ENCODE measurements around the gene HLA-B.
A peak's percentile ranks its signal among the peaks of the same experiment; 100 is the strongest.
"Not testable (repeated sequence)": the region's sequence is repeated elsewhere in the genome, so short reads cannot be mapped to it uniquely, and the experiment has no call there.

The HLA-B gene

DNA sequence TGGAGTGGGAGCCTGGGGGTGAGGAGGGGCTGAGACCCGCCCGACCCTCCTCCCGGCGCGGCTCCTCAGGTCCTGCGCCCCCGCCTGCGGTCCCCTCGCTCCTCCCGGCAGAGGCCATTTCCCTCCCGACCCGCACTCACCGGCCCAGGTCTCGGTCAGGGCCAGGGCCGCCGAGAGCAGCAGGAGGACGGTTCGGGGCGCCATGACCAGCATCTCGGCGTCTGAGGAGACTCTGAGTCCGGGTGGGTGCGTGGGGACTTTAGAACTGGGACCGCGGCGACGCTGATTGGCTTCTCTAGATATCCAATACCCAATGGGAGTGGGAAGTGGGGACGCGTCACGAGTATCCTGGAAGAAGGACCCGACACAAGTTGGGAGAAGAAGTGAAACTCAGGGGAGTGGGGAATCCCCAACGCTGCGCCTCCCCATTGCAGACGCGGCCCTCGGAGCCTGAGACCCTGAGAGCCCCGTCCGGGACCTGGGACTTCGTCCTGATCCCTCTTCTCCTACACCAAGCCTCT, at the start of gene HLA-B:
Gene HLA-B (minus strand): TSS at position 234 of the 521 bp plus-strand sequence. CDS start 21 bp downstream, at position 213.
- peak within 1 kb of the TSS; percentile 56 for H3K4me3 ChIP-seq (ENCODE audit: low read depth, low read length)

DNA sequence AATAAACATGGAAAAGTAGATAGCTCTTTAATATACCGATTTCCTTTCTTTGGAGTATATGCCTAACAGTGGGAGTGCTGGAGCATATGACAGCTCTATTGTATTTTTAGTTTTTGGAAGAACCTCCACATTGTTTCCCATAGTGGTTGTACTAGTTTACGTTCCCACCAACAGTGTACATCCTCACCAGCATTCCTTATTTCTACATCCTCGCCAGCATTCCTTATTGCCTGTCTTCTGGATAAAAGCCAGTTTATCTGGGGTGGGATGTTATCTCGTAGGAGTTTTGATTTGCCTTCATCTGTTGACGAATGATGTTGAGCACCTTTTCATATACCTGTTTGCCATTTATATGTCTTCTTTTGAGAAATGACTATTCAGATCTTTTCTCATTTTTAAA, 49.0 kb upstream of the HLA-B start:
- H3K4me3 ChIP-seq (ENCODE audit: low read depth, low read length), result no peak overlapping the region

DNA sequence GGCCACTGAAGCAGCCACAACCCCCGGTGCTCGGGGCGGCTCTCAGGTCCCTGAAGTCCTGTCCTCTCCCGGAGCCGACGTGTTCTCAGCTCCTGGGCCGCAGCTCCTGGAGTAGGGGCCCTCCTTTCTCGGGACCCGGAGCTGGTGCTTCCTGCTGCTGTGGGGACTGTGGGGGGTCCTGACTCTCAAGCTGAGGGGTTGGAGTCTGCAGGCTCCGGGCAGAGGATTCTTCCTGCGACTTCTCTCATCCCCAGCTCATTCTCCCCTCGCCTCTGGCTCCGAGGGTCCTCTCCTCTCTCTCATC, 47.0 kb upstream of the HLA-B start:
- peak overlapping the region; percentile 78 for H3K4me3 ChIP-seq (ENCODE audit: low read depth, low read length)

DNA sequence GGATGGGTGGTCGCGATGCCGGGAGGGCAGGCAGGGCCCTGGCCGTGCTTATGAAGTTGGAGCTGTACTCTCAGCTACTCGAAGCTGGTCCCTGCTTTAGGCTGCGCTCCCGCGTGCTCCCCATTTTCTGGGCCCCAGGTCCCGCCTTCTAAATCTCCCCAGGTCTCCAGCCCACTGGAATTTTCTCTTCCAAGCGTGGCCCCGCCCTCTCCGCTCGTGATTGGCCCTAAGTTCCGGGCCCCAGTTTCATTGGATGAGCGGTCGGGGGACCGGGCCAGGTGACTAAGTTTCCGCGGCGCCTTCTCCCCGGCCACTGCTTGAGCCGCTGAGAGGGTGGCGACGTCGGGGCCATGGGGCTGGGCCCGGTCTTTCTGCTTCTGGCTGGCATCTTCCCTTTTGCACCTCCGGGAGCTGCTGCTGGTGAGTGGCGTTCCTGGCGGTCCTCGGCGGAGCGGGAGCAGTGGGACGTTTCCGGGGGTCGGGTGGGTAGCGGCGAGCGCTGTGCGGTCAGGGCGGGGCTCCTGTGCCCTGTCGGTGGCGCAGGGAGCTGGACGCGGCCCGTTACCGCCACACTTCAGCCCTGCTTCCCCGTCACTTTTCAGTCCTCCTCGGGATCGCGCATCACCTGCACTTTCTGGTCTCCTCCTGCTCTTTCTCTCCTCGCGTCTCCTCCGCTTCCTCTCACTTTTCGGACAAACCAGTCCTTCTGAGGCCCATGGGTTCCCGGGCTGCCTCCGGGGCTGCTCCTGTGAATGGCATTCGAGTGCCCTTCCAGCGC, 46.5 kb upstream of the HLA-B start, which contains the start of gene MICA:
Gene MICA (plus strand): TSS at position 313 of the 778 bp plus-strand sequence. CDS start 38 bp downstream, at position 351.
- H3K4me3 ChIP-seq (ENCODE audit: low read depth, low read length), result peak within 1 kb of the TSS; percentile 78

DNA sequence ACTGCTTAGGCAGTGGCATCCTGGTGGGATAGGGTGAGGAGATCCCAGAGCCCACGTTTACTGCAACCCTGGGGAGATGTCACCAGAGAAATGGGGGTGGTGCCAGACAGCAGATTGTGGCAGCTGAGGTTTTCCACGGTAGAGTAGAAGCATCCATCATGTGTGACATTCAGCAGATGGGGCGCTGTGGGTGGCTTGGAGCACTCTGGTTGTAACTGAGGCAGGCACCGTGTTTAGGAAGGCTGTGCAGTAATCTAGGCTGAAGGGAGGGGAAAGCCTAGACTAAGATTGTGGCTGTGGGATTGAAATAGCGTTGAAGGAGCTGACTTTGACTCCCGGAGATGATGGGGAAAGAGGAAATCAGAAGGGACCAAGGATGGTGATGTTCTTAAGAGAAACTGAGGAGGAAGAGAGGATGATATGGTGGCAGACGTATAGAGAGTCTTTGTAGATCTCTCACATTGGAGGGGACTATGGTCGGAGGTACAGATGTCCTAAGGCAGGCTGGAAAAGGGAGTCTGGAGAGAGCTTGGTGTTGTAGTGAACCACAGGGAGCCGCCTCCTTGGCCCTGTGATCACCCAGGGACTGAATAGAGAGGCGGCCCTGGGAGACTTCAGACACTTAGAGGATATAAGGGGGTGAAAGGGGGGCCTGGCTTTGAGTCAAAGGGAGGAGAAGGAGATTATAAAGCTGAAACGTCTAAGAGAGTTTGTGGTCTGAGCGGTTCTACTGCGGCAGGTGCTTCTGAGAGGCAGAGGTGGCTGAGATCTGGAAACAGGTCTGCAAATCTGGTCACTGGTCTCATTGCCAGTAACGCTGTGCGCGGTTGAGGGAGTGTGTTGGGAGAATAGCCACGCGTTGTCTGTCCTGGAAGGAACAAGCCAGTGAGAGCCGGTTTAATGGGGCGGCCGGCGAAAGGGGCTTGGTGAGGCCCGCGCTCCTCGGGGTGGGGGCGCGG, 45.6 kb upstream of the HLA-B start:
- peak overlapping the region; percentile 78 for H3K4me3 ChIP-seq (ENCODE audit: low read depth, low read length)

DNA sequence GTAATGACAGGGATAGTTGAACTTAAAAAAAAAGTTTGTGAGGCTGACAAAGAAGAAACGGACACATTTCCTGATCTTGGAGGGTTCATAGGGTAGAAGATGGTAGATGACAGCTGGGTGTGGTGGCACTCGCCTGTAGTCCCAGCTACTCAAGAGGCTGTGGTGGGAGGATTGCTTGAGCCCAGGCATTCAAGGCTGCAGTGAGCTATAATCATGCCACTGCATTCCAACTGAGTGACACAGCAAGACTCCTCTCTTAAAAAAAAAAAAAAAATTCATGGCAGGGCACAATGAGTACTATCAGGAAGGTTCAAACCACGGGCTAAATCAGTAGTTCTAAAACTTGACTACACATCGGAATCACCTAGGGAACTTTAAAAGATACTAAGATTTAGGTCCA, 44.4 kb upstream of the HLA-B start:
- H3K4me3 ChIP-seq (ENCODE audit: low read depth, low read length), result no peak overlapping the region

DNA sequence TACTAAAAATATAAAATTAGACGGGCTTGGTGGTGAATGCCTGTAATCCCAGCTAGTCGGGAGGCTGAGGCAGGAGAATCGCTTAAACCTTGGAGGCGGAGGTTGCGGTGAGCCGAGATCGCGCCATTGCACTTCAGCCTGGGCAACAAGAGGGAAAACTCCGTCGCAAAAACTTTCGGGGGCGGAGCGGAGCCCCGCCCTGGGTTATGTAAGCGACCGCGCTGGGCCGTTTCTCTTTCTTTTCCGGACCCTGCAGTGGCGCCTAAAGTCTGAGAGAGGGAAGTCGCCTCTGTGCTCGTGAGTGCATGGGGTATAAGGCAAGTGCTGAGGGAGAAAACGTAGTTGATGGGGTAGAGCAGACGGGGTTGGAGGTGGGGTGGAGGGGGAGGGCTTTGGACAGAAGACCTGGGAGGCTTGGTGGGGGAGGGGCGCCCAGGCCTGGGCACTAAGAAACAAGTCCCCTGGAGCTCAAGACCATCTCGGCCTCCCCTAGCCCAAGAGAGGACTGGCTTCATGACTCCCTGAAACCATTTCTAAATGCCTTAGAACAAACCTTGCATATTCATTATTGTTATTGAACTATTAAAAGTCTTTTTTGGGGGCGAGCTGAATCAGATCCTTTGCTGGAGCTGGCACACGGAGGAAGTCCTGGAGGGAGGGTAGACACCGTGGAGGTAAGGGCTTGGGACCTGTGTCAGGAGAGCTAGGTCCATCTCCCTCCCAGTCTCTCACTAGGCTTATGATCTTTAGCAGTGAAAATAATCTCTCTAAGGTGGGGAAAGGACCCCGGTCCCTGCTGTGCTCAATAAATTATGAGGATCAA, 43.7 kb upstream of the HLA-B start:
- peak overlapping the region; percentile 51 for H3K4me3 ChIP-seq (ENCODE audit: low read depth, low read length)

DNA sequence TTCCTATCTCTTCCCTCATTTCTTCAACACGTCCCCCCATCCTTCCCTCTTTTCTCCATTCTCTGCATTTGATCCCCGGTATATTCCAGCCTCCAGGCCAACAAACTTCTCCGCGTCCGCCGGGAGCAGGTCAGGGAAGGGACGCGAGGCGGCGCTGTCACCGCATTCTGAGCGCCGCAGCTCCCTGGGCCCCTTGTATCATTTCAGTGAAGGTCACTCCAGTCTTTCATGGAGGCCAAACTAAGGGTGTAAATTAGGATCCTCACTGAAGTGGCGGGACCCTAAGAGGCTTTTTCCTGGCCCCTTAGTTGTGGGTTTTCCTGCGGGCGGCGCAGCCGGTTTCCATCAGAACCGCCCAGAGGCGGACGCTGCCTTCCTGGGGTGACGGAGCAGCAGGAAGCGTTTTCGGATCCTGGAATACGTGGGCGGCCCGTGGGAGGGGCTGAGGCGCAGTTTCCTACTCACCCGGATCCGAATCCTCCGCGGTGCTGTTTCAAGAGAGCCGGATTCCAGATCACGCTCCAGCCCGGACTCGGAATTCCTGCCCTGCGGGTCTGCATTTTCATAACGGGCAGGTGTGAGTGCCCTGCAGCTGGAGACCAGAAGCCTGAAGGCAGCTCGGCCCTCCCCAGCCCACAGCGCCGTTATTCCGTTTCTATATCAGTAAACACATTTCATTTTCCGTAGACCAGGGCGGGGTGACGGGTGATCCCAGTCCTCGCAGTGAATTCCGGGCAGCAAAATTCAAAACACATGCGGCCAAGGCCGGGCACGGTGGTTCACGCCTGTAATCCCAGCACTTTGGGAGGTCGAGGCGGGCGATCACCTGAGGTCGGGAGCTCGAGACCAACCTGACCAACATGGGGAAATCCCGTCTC, 42.8 kb upstream of the HLA-B start:
- H3K4me3 ChIP-seq (ENCODE audit: low read depth, low read length), result peak overlapping the region; percentile 51

DNA sequence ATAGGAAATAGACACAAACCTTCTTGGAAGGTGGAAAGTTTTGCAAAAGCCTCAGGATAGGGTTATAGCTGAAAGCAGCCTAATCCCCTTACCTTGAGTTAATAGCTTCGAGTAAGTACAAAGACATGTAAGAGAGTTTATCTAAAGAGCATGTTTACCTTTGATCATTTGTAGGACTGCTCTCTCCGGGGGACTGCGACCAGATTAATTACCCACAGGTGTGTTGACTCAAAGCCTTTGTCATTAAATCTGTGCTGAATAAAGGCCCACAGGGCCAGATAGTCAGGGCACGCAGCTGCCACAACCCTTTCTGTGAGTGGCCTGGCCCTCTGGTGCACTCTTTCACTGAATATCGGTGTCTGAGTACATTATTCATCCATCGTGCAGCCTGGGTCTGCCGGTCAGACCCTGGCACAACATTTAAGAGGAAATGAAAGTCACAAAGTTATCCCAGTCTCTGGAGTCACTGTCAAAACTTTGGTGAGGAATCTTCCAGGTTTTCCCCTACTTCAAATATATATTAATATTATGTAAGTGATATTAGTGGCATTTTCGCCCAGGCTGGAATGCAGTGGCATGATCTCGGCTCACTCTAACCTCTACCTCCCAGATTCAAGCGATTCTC, 41.0 kb upstream of the HLA-B start:
- no peak overlapping the region for H3K4me3 ChIP-seq (ENCODE audit: low read depth, low read length)

DNA sequence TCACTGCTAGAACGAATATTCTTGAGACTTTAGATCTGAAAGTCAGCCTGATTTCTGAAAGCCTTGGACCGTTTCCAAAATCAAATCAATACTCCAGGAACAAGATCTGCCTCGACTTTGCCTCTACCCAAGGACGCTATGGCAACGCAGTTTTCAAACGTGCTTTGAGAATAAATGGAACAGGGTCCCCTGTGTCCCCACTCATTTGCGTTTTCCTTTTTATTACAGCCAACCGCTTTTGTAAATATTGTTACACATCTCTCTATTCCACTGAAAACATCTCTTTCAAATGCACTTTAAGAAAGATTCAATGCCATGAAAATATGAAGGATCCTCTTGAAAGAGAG, 40.1 kb upstream of the HLA-B start:
- H3K4me3 ChIP-seq (ENCODE audit: low read depth, low read length), result not testable (repeated sequence)

DNA sequence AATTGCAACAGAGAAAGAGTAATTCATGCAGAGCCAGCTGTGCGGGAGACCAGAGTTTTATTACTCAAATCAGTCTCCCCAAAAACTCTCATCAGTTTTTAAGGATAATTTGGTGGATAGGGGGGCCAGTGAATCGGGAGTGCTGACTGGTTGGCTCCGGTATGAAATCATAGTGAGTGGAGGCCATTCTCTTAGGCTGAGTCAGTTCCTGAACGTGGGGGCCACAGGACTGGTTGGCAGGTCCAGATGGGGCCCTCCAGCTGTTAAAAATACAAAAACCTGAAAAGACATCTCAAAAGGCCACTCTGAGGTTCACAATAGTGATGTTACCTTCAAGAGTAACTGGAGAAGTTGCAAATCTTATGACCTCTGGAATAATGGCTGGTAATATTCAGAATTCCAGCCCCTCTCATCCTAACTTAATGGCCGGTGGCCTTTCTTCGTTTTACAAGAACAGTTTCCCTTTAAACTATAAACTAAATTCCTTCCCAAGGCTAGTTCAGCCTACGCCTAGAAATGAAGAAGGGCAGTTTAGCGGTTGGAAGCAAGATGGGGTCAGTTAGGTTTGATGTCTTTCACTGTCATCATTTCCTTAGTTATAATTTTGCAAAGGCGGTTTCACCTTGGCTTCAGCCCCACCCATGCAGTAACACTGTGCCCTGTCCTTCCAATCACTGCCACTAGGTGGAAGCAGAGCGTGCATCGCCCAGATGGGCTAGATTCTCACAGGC, 39.6 kb upstream of the HLA-B start:
- no peak overlapping the region for H3K4me3 ChIP-seq (ENCODE audit: low read depth, low read length)

DNA sequence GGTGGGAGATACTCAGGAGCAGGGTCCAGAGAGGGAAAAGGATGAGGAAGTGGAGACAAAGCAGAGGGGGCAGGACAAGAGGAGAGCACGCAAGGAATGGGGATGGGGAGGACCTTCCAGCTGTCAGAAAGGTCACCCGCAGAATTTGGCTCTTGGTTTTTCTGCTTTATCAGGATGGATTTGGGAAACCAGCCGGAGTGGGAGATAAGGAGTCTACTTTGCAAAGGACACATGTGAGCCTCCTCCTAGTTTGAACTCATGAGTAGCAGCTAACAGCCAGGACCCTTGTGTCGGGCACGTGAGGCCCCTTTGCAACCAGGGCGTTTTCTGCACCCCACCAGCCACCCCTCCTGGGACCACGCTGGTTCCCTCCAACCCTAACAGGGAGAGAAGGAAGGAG, 38.9 kb upstream of the HLA-B start:
- no peak overlapping the region for H3K4me3 ChIP-seq (ENCODE audit: low read depth, low read length)

DNA sequence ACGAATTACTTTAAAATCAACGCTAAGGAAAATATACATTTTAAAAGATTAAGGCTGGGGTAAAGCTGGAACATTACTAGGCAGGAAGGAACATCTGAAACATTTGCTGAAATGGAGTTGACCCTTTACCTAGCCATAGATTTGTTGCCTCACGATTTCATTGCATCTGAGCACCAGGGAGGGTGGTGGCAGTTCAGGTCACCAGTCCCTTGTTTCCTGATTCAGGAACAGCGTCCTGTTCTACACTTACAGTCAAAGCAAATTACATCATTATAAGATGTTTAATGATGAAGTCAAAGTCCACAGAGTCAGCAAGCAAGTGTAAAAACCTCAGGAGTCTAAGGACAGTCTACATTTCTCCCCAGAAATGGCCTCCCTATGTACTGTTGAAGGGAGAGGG, 37.4 kb upstream of the HLA-B start:
- H3K4me3 ChIP-seq (ENCODE audit: low read depth, low read length), result no peak overlapping the region

DNA sequence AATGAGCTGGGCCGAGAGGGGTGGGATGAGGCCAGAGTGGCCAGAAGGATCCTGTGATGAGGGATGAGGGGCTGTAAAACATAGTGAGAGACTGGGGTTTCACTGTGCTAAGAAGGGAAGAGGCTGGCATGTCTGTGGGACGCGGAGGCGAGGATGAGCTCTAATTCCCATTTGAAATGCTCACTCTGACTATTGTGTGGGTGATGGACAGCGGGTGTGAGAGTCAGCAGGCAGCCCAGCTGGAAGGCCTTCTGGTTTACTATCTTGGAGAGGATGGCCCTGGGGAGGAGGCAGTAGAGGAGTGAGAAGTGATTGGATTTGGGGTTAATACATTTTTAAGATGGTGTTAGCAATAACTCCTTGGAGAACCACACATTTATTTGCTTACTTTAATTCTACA, 37.0 kb upstream of the HLA-B start:
- no peak overlapping the region for H3K4me3 ChIP-seq (ENCODE audit: low read depth, low read length)

DNA sequence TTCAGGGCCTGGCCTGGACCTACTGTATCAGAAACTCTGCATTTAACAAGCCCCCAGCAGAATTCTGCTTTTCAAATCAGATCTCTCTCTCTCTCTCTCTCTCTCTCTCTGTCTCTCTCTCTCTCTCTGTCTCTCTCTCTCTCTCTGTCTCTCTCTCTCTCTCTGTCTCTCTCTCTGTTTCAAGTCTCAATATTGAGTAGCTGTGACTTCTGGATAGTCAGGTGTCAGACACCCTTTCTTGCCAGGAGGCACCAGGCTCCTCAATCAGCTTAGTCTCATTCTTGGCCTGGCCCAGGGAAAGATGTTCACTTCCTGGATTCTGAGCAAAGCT, 32.8 kb upstream of the HLA-B start:
- H3K4me3 ChIP-seq (ENCODE audit: low read depth, low read length), result not testable (repeated sequence)

DNA sequence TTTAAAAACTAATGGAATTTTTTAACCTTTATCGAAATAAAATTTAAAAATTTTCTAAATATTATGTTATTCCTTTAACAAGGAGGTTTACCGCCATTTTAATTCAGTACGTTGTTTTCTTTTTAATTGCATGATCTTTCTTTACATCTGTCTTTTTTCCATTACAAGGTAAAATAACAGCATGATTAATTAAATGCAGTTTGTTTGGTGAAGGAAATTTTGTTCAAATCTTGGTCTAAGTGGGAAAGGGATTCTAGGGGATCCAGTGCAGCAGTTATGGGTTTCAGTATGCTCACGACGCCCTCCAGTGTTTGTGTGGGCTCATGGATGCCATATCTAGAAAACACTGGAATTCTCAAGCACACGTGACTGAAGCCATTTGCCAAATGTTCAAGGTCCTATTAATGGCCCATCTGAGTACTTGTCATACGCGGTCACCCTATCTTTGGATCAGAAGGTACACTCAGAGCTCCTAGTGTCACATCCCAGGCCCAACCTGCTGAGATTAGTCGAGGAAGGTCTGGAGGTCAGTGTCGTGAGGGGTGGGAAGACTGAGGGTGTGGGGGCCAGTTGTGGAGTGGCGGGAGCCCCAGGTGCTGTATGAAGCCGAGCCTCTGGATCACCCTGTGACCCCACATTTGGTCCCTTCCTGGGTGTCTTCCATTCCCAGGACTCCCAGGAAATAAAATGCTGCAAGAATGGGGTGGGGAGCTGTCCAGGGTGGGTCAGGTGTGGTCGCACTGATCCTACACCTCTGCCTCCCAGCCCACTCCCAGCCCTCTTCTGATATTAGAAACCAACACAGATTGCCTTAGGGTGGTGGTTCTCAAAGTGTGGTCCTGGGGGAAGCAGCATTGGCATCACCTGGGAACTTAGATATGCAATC, 32.2 kb upstream of the HLA-B start:
- H3K4me3 ChIP-seq (ENCODE audit: low read depth, low read length), result not testable (repeated sequence)

DNA sequence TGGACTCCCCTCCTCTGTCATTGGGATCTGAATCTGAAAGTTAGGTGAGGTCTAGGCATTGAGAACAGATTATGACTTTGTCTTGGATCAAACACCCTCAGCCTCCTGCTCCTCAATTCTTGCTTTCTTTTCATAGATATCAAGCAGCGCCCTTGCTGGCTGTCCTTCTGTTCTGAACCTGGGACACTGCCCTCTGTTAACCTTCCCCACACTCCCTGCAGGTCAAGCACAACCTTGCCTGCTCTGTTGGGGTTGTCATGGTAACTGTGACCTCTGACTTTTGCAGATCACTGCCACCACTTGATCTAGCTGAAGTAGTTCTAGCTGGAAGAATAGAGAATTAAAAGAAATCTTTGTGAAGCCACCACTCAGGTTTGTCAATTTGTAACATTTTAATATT, 30.0 kb upstream of the HLA-B start:
- H3K4me3 ChIP-seq (ENCODE audit: low read depth, low read length), result no peak overlapping the region

DNA sequence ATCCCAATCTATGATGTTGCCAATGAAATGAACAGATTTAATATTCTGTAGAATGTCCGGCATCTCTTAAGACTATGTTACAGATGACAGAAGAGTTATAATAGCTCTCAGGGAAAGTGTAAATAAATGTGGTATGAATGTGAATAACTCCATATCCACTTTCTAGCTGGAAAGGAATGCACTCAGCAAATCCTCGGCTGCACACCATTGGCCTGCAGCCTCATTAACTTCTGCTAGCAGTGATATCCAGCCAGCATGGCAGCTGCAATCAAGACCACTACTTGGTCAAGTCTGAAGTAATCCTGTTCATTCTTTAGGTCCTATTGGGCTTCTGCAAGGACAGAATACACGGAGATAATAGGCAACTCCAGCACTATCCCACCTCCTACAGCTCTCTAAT, 29.1 kb upstream of the HLA-B start:
- no peak overlapping the region for H3K4me3 ChIP-seq (ENCODE audit: low read depth, low read length)
